ENCODE measurements around the gene POLG.
"Not testable (repeated sequence)": the region's sequence is repeated elsewhere in the genome, so short reads cannot be mapped to it uniquely, and the experiment has no call there.

The POLG gene

DNA sequence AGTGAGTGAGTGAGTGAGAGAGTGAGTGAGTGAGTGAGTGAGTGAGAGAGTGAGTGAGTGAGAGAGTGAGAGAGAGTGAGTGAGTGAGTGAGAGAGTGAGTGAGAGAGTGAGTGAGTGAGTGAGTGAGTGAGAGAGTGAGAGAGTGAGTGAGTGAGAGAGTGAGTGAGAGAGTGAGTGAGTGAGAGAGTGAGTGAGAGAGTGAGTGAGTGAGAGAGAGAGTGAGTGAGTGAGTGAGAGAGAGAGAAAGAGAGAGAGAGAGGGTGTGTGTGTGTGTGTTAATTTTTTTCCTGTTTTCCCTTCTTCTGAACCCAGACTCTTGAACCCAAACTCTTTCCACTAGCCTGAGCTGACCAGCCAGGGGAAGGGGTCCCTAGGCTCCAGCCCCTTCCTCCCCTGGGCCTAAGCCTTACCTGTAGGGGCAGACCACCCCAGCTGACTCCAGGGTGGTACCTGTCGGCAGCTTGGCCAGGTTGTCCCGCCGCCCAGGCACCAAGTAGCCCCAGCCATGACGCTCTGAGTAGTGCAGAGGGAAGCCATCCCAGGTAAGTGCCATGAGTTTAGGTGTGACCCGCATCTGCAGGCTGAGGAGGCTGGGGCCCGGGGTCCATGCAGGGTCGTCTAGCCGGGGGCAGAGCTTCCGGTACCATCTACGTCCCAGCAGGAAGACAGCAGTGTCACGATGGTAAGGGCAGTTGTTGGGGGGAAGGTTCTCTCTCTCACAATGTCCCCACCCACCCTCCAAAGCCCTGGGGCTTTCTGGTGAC lies 9.4 kb downstream of the POLG start:
- no peak for DNase-seq

DNA sequence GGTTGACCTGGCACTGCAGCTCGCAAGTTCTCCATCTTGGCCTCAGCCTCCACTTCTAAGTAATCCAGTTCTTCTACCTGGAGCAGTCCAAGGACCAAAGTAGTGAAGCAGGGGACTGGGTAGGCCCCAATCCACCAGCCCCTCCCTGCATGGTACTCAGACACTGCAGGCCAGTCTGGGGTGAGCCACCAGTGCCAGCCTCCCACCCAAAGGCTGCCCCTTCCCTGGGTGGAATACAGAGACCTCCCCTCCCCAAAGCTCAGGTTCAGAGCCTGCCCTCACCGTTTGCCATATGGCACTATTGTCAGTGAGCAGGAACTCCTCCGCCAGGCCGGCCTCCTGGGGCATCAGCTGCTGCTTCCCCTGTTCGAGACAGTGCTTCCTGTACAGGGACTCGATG lies 10.8 kb downstream of the POLG start:
- DNase-seq, result no peak

DNA sequence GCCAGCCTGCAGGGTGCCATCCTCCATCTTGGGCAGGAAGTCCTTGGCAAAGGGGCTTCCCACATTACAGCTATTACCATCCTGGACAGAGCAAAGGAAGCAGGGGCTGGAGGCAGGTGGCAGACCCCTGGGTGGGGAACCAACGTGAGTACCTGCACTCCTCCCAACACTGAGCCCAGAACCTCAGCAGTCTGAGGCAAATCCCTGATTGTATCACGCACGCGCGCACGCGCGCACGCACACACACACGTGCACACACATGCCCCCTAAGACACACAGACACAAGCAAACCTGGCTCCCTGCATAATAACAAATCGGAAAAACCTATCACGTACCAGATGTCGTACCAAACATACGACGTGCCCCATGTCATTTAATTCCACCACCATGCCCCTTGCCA lies 11.8 kb downstream of the POLG start:
- DNase-seq, result no peak

DNA sequence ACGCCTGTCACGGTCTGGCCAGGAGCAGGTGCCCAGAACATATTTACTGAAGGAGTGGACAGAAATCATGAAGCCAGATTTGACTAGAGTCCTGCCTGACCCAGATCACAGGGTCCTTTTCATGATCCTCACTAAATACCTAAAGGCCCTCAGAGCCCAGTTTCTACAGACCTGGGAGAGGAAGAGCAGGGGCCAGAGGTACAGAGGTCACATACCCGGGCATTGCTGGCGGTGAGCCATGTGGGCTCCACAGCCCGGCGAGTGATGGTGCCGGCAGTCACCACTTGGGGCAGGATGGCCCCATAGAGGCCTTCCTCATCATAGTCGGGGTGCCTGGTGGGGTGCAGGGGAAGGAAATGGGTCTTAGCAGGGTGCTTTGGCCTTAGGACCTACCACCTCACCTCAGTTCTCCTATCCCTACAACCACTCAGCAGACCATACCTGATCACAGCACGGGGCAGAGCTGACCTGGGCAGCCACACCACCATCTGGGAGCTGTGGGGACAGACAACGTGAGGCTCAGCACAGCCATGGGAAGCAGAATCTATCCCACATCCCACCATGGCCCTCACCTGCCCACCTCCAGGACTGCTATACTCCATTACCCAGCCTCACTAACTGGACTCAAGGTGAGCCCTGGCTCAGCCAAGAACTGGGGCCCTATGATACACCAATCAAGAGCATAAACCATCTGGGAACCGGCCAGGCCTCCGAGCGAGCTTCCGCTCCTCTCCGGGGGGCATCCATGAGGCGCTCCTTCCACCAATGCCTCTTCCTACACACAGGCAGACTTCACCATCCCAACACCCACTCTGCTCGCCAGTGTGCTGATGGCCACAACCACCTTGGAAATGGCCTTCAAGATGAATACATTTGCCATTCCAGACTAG lies 12.9 kb downstream of the POLG start:
- no peak for DNase-seq

DNA sequence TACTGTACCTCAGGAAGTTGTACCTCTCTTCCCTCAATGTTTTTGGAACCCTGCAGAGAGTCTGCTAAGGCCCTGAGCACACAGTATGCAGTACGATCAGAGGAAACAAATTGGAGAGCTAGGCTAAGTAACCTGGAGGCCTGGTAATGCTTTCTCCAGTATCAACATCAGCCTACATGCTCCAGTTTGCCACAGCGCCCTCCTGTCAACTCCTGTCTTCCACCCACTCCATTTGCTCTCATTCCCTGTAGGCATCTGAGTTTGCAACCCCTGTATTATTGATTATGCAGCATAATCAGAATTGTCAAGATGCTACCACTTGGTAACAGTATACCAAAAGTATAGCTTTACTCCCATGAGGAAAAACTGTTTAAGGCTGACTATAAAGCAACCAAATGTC lies 14.4 kb downstream of the POLG start:
- no peak for DNase-seq

DNA sequence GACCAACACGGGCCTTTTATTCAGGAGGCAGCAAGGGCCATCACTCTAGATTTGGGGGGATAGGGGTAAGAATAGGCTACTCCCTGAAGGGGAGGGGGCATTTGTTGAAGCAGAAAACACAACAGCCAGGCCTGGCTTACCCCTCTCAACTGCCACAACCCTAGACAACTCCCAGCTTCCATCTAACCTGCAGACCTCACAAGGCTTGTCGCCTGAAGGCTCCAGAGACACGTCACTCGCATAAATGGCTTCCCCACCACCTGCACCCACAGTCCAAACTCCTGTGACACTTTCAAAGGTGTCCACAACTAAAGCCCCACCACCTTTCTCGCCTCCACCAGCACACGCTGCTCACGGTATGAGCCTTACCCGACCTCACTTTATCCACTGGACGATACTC lies 14.9 kb downstream of the POLG start:
- DNase-seq, result no peak

DNA sequence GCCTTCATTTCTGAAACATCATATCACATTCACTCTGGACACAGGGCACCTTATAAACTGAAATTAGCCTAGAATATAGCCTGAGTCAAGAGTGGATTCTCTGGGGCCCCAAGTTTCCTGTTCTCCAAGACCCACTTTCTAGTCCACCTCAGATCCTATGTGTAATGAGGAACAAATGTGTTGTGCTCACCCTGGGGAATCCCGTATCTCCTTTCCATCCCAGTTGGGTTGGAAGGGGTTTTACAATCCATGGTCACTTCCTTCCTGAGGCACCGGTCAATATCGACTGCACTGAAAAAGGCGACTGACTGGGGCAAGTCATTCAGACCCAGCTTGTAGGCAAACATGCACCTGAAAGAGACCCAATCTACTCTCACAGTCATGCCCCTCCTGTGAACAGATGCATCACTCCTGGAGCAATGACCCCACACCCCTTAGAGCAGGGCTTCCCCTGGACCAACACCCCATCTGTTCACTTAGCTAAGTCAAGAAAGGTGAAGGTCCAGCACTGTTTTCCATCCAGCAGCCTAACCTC lies 17.4 kb downstream of the POLG start:
- DNase-seq, result no peak

DNA sequence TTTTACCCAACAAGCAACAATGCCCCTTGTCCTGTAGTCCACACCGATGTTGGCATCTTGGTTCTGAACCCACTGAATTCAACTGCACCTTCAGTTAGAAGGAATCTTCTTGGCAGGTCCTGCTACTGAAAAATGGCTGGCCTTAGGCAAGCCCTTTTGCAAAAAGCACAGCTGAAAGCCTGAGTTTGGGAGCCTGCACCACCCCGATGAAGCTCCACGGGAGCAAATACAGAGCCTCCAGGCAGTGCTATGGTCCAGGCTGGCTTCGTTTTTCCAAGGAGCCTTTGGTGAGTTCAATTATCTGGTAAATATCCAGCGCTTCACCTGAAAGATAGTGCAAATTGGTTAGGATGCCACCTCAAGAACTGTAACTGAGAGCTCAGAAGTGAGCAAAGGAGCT lies 18.1 kb downstream of the POLG start:
- no peak for DNase-seq

DNA sequence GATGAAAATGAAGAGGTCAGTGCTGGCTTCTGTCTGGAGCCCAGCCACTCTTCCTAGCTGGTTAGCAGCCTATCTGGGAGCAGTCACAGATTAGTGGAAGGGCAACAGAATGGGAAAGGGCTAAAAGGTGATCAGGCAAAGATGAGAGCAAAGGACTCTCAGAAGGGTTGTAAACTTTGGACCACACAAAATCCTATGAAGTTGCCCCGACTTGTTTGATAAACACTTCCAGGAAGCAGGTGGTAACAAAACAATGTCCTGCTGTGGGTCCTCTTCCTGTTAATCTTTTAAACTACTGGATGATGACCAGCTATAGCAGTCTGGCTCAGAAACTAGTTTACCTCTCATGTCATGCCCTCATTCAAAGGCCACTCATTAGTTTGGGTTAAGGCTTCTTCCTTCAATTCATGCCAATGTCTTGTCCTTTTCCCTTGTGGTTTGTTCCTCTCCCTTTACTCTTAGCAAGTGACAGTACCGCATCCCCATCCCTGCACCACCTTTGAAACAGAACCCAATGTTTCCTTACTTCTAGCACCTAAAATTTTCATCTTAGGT lies 19.2 kb downstream of the POLG start:
- no peak for DNase-seq

DNA sequence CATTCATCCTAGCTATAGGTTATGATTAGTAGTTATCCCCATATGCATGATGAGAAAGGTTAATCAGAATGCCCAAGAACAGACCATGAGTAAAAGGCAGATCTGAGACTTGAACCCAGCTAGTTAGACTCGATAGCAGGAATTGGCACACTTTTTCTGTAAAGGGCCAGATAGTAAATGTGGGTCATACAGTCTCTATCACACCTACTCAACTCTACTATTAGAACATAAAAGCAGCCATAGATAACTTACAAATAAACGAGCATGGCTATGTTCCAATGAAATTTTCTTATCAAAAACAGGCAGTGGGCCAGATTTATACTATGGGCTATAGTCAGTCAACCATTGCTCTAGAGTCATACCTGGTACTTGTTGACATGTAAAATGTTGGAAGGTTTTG lies 24.6 kb downstream of the POLG start:
- no peak for DNase-seq

DNA sequence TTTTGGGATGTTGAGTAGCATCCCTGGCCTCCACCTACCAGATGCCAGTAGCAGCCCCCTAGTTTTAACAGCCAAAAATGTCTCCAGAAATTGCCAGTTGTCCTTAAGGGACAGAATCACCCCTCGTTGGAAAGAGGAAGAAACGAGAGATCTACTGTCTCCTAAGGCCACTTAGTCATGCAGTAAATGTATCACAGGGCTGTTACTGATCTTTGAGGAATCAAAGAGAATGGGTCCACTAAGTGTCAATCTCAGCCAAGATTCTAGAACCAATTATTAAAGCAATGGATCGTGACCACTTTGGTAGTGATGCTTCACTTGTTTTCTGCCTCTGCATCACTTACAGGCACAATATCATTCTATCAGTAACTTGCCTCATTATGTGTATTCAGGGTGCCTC lies 26.4 kb downstream of the POLG start:
- no peak for DNase-seq

DNA sequence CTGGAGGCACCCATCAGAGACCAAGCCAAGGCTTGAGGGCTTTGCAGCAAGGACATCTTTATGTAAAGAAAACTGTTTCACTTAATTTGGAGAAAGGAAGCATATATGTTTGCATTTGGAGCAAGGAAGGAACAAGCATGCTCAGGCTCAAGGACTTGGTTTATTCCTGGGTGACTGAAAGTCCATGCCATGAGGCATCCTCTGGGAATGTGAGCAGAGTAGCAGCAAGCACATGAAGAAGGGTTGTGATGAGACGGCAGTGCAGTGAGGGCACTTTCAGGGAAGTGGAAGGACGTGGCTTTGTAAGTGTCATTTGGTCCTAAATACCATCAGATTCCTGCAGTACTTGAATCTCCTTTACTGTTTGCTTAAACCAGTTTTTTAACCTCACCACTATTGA lies 26.8 kb downstream of the POLG start:
- DNase-seq, result no peak

DNA sequence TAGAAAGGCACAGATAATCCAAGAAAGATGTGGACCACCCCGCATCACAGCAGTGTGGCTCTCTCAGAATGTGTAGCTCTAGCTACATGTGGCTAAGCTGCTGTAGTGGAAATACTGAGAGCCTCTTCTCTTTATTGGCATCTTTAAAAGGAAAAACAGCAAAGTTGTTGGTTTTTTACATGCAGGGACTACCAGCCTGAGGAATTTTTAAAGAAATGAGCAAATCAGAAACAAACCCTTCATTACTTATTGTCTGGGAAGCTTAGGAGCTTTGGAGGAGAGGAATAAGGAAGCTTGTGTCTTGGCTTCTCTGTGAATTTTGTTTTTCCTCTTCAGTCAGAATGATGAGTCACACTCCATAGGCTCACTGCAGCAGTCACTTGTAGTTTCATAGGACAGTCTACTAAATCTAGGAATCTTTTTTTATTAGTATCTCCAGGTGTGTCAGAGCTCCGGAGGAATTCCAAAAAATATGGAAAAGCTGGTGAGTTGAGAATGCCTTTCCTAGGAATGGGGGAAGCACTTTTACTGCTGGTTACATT lies 27.5 kb downstream of the POLG start:
- no peak for DNase-seq

DNA sequence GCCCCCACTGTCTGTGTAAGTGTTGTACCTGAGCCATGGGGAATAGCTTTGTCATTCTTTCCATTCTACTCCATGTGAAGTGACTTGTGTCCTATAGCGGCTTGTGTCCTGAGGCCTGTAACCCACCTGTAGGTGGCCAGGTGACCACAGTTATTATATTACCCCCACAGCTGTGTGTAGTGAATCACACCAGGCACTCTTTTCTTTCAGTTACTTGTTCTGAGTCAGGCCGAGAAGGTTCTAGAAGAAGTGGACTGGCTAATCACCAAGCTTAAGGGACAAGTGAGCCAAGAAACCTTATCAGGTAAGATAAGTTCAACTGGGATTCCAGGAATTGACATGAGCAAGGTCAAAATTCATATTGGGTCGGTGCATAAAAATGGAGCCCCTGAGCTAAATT lies 29.2 kb downstream of the POLG start:
- no peak for DNase-seq

DNA sequence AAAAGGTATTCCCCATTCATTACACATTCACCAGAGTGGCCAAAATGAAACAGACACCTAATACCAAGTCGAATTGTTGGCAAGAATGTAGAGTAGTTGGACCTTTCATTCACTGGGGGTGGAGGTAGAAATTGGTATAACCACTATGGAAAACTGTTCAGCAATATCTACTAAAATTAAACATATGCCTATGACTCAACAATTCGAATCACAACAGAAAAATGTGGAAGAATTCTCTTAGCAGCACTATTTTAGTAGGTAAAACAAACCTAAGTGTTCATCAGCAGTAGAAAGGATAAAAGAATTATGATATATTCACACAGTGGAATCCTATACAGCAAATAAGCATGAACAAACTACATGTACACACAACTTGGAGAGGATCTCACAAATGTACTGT lies 30.6 kb downstream of the POLG start:
- no peak for DNase-seq

DNA sequence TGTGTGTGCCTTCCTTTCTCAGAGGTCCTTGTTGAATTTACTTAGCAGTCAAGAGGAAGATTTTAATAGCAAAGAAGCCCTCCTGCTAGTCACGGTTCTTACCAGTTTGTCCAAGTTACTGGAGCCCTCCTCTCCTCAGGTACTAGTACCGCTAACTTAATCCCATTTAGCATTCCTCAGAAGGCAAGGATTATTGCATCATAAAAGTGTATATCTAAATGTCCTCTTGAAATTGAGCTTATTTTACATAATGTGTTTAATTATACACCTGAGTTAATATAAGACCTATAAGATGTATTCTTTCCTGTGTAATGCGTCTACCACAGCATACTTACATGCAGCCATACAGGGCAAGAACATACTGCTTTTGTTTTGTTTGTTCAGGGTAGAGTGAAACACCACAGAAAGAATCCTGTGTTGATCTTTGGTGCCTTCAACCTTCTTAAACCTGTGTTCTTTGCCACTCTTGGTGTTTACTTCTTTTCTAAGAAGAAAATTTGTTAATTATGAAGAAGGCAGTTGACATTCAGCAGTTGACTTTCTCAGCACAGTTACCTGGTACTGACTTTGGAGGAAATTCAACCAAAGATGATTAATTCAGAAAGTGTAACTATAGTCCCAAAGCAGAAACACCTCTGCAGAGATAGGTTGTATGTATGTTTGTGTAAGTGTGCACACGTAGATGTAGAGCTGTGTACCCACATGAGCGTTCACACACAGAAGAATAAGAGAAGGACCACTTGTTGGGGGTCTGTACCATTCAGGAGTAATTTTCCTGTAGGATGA lies 33.1 kb downstream of the POLG start:
- no peak for DNase-seq

DNA sequence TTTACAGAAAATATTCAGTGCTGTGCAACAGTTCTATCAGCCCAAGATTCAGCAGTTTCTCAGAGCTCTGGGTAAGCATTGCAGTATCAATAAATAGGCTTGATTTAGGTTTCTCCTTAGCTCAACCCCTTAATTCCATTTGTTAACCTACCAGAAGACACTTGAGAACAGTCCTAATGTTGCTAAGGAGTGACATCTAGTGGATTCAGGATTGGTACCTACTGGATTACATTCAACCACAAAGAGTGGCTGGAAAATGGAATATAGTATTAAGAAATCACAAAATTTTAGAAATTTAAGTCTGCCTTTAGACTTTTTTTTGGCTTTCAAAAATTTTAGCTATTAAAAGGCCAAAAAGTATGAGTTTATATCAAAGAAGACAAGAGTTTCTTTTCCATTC lies 34.7 kb downstream of the POLG start:
- no peak for DNase-seq

DNA sequence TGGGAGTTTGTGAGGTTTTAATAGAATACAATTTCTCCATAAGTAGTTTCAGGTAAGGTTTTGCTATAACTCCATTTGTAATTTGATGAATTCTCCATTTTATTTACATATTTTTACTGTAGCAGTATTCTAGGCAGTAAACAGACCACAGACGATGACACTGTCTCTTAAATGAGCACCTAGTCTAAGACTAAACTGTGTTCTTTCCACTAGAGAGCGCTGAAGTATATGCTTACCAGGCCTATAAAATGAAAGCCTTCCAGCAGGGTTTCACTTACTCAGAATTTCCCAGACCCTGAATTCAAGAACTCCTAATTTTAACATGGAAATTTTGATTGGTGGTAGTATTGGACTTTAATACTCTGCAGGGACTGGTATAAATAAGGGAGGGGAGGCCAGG lies 41.6 kb downstream of the POLG start:
- no peak for DNase-seq

DNA sequence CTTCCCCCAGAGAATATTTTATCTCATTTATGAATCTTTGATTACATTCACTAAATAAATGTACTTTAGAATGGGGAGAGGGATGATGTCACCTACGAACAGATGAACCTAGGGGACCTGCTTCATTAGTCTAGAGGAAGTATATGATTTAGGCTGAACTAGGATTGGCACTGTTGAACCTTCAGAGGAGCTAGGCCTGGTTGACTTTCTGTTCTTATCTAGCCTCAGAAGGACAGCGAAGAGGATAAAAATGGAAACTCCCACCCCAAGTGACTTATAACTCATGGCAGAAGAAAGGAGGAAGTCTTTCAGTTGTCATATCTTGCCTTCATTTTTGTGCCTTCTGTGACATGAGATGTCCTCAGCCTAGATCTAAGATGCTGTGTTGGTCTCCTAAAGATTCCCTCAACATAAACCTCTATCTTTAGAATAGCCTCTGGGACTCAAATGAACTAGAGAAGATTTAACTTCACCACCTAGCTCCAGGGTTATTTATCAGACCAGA lies 42.6 kb downstream of the POLG start:
- no peak for DNase-seq

DNA sequence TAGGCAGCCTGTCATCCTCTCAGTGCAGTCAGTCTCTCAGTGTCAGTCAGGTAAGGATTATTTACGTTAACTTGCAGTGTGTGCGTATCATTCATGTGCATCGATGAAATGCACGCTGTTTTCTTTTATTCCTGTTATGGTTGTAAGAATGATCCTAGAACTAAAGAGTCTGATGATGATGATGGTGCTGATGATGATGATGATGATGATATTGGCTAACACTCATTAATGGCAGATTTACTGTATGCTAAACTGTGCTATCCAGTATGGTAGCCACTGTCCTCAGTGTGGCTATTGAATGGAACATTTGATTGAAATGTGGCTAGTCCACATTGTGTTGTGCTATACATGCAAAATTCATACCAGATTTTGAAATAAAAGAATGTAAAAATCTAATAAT lies 51.4 kb downstream of the POLG start:
- DNase-seq, result no peak

DNA sequence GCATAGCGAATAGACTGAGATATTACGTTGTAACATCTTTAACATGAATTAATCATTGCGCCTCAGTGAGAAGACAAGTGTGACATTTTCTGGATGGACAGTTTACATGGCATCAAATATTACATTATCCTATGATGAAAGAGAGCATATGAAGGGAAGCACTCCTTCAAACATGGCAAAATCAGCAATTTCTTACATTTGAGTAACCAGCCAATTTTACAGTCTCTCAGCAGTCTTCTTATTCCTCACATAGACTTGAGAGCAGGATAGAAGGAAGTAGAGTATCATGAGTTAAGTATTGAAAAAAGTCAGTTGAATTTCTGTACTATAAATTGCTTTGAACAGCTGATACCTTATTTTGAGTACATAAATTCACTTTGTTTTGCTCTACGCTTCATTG lies 52.0 kb downstream of the POLG start:
- DNase-seq, result no peak

DNA sequence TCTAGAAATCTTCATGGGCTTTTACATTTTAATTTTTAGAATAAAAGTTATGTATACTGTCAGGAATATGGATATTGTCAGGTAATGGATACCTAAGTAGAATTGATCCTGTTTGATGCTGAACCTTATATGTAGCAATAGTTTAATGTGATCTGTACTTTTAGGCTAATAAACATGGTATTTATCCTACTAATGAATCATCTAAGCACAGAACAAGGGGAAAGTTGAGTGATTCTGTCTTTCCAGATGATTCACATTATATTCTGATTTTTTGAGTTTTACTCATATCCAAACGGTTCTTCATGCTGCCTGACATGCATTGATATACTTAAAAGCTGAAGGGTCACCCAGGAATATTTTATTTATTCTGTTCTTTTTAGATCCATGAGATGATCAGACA lies 56.3 kb downstream of the POLG start:
- no peak for DNase-seq

DNA sequence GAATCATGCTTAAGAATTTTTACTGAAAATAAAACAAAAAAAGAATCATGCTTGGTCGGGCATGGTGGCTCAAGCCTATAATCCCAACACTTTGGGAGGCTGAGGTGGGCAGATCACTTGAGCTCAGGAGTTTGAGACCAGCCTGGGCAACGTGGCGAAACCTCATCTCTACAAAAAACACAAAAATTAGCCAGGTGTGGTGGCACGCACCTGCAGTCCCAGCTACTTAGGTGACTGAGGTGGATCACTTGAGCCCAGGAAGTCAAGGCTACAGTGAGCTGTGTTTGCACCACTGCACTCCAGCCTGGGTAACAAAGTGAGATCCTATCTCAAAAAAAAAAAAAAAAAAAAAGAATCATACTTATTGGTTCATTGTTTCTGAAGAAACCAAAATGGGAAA lies 57.3 kb downstream of the POLG start:
- not testable (repeated sequence) for DNase-seq

All from activated T-cell treated with anti-CD3 and anti-CD28 coated beads for 4 hours (primary cell).